MG63 (cell line): ENCODE measurements around the gene KCNQ1. TPM values are rescaled to one million over a fixed set of nuclear protein-coding genes. Genes with fewer than 3 reads are reported as not detected.

Experiments
- DNase-seq: peaks from one replicate; pipeline ENCODE4 v3.0.0-alpha.2; 2020
- H3K27me3 ChIP-seq: fragments of 250-450 bp; sonication (Bioruptor Pico); 2 replicates; pipeline ENCODE4 v1.5.1; 2020; ENCODE audit warnings: mild to moderate bottlenecking, moderate library complexity
- H3K36me3 ChIP-seq: fragments of 250-450 bp; sonication (Bioruptor Pico); 2 replicates; pipeline ENCODE4 v1.5.1; 2020; ENCODE audit warnings: mild to moderate bottlenecking, moderate library complexity
- H3K4me3 ChIP-seq: fragments of 250-450 bp; sonication (Bioruptor Pico); 2 replicates; pipeline ENCODE4 v1.5.1; 2020; ENCODE audit warnings: mild to moderate bottlenecking, moderate library complexity
- H3K9me3 ChIP-seq: fragments of 250-450 bp; sonication (Bioruptor Pico); 2 replicates; pipeline ENCODE4 v1.5.1; 2020; ENCODE audit warnings: mild to moderate bottlenecking, moderate library complexity
- total RNA-seq: library from RNA; depleted of rRNA; stranded (reverse); fragments of >200 nt; shearing (Covaris generic); gene quantifications from 2 replicates; pipeline ENCODE4 v1.2.3, GENCODE V29; 2014; ENCODE audit warnings: low replicate concordance

Gene KCNQ1
- total RNA-seq, 1 experiment from 2014 or later, result not detected

- H3K4me3 ChIP-seq, result no peak overlapping the region
- no peaks in the 10 kb centered on the region for H3K9me3 ChIP-seq
- H3K27me3 ChIP-seq, result no peaks in the 10 kb centered on the region
- DNase-seq, result no peak
- peaks cover 24% of the 10 kb centered on the region for H3K36me3 ChIP-seq
Observed at GRCh38 chr11:2406878-2407410, 37.9 kb upstream of the KCNQ1 start.

- Histone ChIP-seq H3K4me3 (no peak overlapping the region), H3K9me3 (no peaks in the 10 kb centered on the region), H3K27me3 (no peaks in the 10 kb centered on the region), H3K36me3 (peaks cover 7% of the 10 kb centered on the region; the same call in 1 of the 2 replicates)
- DNase-seq, result no peak
Observed at GRCh38 chr11:2408671-2409070, 36.1 kb upstream of the KCNQ1 start.

- DNase-seq, result no peak
- H3K4me3 ChIP-seq, result no peak overlapping the region
- H3K36me3 ChIP-seq, result peaks cover 2% of the 10 kb centered on the region; the same call in 1 of the 2 replicates
- no peaks in the 10 kb centered on the region for H3K27me3 ChIP-seq
- no peaks in the 10 kb centered on the region for H3K9me3 ChIP-seq
Observed at GRCh38 chr11:2409126-2409525, 35.7 kb upstream of the KCNQ1 start.

- DNase-seq, result no peak
- Histone ChIP-seq H3K4me3 (no peak overlapping the region), H3K36me3 (no peaks in the 10 kb centered on the region), H3K27me3 (no peaks in the 10 kb centered on the region), H3K9me3 (no peaks in the 10 kb centered on the region)
Observed at GRCh38 chr11:2409611-2410468, 35.0 kb upstream of the KCNQ1 start.

- Histone ChIP-seq H3K4me3 (no peak overlapping the region), H3K9me3 (no peaks in the 10 kb centered on the region), H3K27me3 (no peaks in the 10 kb centered on the region), H3K36me3 (no peaks in the 10 kb centered on the region)
- DNase-seq, result no peak
Observed at GRCh38 chr11:2410616-2411015, 34.2 kb upstream of the KCNQ1 start.

- Histone ChIP-seq H3K4me3 (no peak overlapping the region), H3K36me3 (no peaks in the 10 kb centered on the region), H3K27me3 (no peaks in the 10 kb centered on the region), H3K9me3 (no peaks in the 10 kb centered on the region)
- no peak for DNase-seq
Observed at GRCh38 chr11:2411446-2412305, 33.1 kb upstream of the KCNQ1 start.

- no peaks in the 10 kb centered on the region for H3K36me3 ChIP-seq
- H3K27me3 ChIP-seq, result no peaks in the 10 kb centered on the region
- H3K9me3 ChIP-seq, result no peaks in the 10 kb centered on the region
- DNase-seq, result no peak
- no peak overlapping the region for H3K4me3 ChIP-seq
Observed at GRCh38 chr11:2412323-2412722, 32.5 kb upstream of the KCNQ1 start.

- Histone ChIP-seq H3K36me3 (no peaks in the 10 kb centered on the region), H3K9me3 (no peaks in the 10 kb centered on the region), H3K4me3 (no peak overlapping the region), H3K27me3 (no peaks in the 10 kb centered on the region)
- DNase-seq, result no peak
Observed at GRCh38 chr11:2413742-2414579, 30.8 kb upstream of the KCNQ1 start.

- Histone ChIP-seq H3K4me3 (no peak overlapping the region), H3K9me3 (no peaks in the 10 kb centered on the region), H3K36me3 (no peaks in the 10 kb centered on the region), H3K27me3 (no peaks in the 10 kb centered on the region)
- DNase-seq, result no peak
Observed at GRCh38 chr11:2414616-2415015, 30.2 kb upstream of the KCNQ1 start.

- Histone ChIP-seq H3K36me3 (no peaks in the 10 kb centered on the region), H3K4me3 (no peak overlapping the region), H3K9me3 (no peaks in the 10 kb centered on the region), H3K27me3 (no peaks in the 10 kb centered on the region)
- no peak for DNase-seq
Observed at GRCh38 chr11:2415171-2415570, 29.6 kb upstream of the KCNQ1 start.

GRCh38 chr11:2415601-2416380 lies 29.0 kb upstream of the KCNQ1 start:
- H3K27me3 ChIP-seq, result no peaks in the 10 kb centered on the region
- no peak for DNase-seq
- H3K9me3 ChIP-seq, result no peaks in the 10 kb centered on the region
- H3K36me3 ChIP-seq, result no peaks in the 10 kb centered on the region
- H3K4me3 ChIP-seq, result no peak overlapping the region

- Histone ChIP-seq H3K9me3 (no peaks in the 10 kb centered on the region), H3K4me3 (no peak overlapping the region), H3K36me3 (no peaks in the 10 kb centered on the region), H3K27me3 (no peaks in the 10 kb centered on the region)
- DNase-seq, result no peak
Observed at GRCh38 chr11:2416765-2417164, 28.0 kb upstream of the KCNQ1 start.

GRCh38 chr11:2417856-2418692 lies 26.7 kb upstream of the KCNQ1 start:
- no peak for DNase-seq
- Histone ChIP-seq H3K36me3 (no peaks in the 10 kb centered on the region), H3K4me3 (no peak overlapping the region), H3K27me3 (no peaks in the 10 kb centered on the region), H3K9me3 (no peaks in the 10 kb centered on the region)

GRCh38 chr11:2418693-2419360 lies 26.0 kb upstream of the KCNQ1 start:
- H3K36me3 ChIP-seq, result no peaks in the 10 kb centered on the region
- no peaks in the 10 kb centered on the region for H3K9me3 ChIP-seq
- H3K27me3 ChIP-seq, result no peaks in the 10 kb centered on the region
- no peak for DNase-seq
- no peak overlapping the region for H3K4me3 ChIP-seq
